ENCODE measurements around the gene TTC13.

GRCh38 chr1:230867903-230868735 lies 110.5 kb downstream of the TTC13 start, which contains the start of gene C1orf198:
- TF ChIP-seq GABPB1 (CRISPR knock-in tag; IDR thresholded peaks at IDR 0.05) = no peak
- no peak for TF ChIP-seq EMX1 (CRISPR knock-in tag; IDR thresholded peaks at IDR 0.05)
- no peak for TF ChIP-seq CTCF (IDR thresholded peaks at IDR 0.05)
- no peak for TF ChIP-seq ZNF425 (CRISPR knock-in tag; conservative IDR thresholded peaks at IDR 0.05)
